Ascending aorta (tissue), 2 donors: Measurements from ENCODE around the gene NABP2. TPM values are rescaled to one million over a fixed set of nuclear protein-coding genes. Genes with fewer than 3 reads are reported as not detected.
"Not testable (repeated sequence)": the region's sequence is repeated elsewhere in the genome, so short reads cannot be mapped to it uniquely, and the experiment has no call there.

Experiments used
- DNase-seq, 2 donors: peaks; one replicate each; pipeline ENCODE4 v3.0.0-alpha.2; 2019; ENCODE audit warnings: low spot score in 2 of 2
- H3K27ac ChIP-seq, 2 donors: fragments of 200-600 bp; sonication (generic); one replicate each; pipeline ENCODE4 v1.5.1; 2016 to 2017; ENCODE audit warnings: mild to moderate bottlenecking in 1 of 2
- H3K27me3 ChIP-seq: fragments of 200-600 bp; sonication (generic); one replicate; pipeline ENCODE4 v1.5.1; 2017
- H3K36me3 ChIP-seq, 2 donors: fragments of 200-600 bp; sonication (generic); one replicate each; pipeline ENCODE4 v1.5.1; 2016
- H3K4me1 ChIP-seq, 2 donors: fragments of 200-600 bp; sonication (generic); one replicate each; pipeline ENCODE4 v1.5.1; 2016 to 2017; ENCODE audit warnings: mild to moderate bottlenecking in 1 of 2
- H3K4me3 ChIP-seq, 2 donors: fragments of 200-600 bp; sonication (generic); one replicate each; pipeline ENCODE4 v1.5.1; 2016 to 2017; ENCODE audit warnings: mild to moderate bottlenecking in 1 of 2
- H3K9me3 ChIP-seq, 2 donors: fragments of 200-600 bp; sonication (generic); one replicate each; pipeline ENCODE4 v1.5.1; 2016
- CTCF ChIP-seq, 3 experiments: fragments of 200-600 bp in 2 of 3; fragments of 450-650 bp in 1 of 3; sonication (generic) in 2 of 3; IDR thresholded peaks; one replicate each; pipeline ENCODE4 v1.5.1; 2016 to 2019; ENCODE audit warnings: antibody characterized with exemption in 3 of 3, mild to moderate bottlenecking in 1 of 3, moderate library complexity in 1 of 3
- intact Hi-C: fragments of 100-400 bp; cut with DNase I; formaldehyde crosslinking; loops from one replicate; pipeline ENCODE4 v1.15.1; 2023
- total RNA-seq: library from RNA; depleted of rRNA; stranded (reverse); fragments of >200 nt; gene quantifications from one replicate; pipeline ENCODE4 v1.1.0, GENCODE V29; 2016

NABP2 gene
- total RNA-seq, 1 donor from 2014 or later, result 2.8 TPM

DNA sequence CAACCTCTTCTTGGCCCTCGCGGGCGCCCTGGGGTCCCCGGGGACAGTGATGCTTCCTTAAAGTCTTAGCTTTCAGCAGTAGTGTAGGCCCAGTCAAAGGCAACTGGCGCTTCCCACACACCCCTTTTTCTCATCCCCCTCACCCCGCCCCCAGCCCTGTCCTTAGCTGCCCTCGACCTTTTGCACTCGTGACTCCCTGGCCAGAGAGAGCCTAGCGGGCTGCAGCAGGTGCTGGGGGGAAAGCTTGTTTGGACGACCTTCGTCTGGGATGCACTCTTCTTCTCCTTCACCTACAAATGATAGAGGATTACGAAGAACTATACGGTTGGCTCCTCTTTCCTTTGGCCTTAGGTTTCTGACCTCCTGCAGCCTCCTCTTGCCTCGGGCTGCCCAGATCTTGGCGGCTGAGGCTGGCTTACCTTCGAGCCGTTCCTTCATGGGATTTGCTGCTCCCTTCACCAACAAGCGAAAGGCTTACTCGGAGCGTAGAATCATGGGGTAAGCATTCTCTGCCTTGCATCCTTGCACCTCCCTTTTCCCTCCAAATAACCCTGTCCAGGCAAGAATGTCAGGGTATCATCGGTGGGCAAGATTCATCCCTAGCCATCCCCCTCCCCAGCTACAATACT lies 43.4 kb downstream of the NABP2 start:
- no peak for DNase-seq
- intact Hi-C loops, result loop anchor here (1.0 to 2.0 kb wide), 2 partner anchors 9 to 33 kb away; partner anchors contain the start of genes ANKRD52 and CS
- Histone ChIP-seq H3K27me3 (no peaks in the 10 kb centered on the region), H3K36me3 (peaks cover 17 to 19% of the 10 kb centered on the region in 2 donors), H3K4me3 (peak overlapping the region; percentile 69 to 73), H3K4me1 (peaks cover 0 to 12% of the 10 kb centered on the region in 2 donors), H3K9me3 (no peaks in the 10 kb centered on the region), H3K27ac (peak overlapping the region; percentile 91 to 96)
- no peak for TF ChIP-seq CTCF (IDR thresholded peaks at IDR 0.05)

DNA sequence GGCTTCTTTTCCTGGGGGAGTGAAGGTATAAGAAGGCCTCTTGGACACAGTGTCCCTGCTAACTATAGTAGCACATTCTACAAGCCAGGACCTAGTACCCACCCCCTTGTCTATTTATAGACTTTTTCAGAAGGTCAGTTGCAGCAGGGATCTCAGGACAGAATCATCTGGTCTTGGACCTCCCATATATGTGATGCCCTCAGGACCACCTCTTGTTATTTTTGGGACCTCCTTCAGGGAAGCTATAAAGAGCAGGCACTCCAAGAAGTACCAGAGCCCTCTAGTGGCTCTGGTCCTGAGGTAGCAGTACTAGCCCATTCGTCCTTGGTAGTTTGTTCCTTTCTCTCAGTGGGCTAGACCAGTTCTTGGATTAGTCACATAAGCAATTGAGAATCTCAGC lies 46.9 kb downstream of the NABP2 start:
- peaks cover 50 to 51% of the 10 kb centered on the region in 2 donors for H3K36me3 ChIP-seq
- intact Hi-C loops, result no loop called here

DNA sequence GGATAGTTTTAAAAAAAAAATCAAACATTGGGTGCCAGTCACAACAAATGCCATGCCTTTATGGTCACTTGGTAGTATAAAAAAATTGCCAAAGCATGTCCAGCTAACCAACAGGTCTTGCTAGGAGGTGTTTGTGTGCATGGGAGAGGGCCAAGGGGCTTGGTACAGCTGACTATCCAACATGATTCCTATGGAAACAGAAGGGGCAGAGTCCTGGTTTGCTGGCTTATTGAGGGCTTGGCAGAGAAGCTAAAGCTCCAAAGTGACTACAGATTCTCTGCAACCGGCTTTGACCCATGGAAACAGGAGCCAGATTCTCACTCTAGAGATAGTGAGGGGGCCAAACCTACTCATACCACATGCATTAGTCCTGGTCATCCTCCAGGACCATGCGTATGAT lies 48.3 kb downstream of the NABP2 start:
- DNase-seq, H3K27me3 ChIP-seq, H3K27ac ChIP-seq, H3K9me3 ChIP-seq, intact Hi-C loops, H3K4me1 ChIP-seq, H3K4me3 ChIP-seq: not testable (repeated sequence)
- peaks cover 62% of the 10 kb centered on the region in 2 donors for H3K36me3 ChIP-seq

More for the DNA sequence above, 46.9 kb downstream of the NABP2 start:
- Histone ChIP-seq H3K27ac (peak overlapping the region; percentile 31 to 58), H3K9me3 (no peaks in the 10 kb centered on the region), H3K27me3 (no peaks in the 10 kb centered on the region), H3K4me3 (no peak overlapping the region), H3K4me1 (peaks cover 0 to 10% of the 10 kb centered on the region in 2 donors)
- TF ChIP-seq CTCF (IDR thresholded peaks at IDR 0.05), result peak in 1 of 3 experiments; percentile 32
- DNase-seq, result no peak

DNA sequence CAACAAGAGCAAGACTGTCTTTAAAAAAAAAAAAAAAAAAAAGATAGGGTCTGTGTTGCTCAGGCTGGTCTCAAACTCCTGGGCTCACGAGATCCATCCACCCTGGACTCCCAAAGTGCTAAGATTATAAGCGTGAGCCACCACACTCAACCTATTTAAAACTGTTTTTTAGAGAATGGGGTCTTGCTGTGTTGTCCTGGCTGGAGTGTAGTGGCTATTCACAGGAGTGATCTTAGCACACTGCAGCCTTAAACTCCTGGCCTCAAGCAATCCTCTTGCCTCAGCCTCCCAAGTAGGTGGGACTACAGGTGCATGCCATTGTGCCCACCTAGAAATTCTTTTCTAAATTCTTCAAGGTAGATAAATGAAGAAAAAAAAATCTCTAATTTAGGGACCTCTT lies 50.2 kb downstream of the NABP2 start:
- intact Hi-C loops, result no loop called here
- DNase-seq, result no peak
- Histone ChIP-seq H3K4me1 (no peaks in the 10 kb centered on the region), H3K9me3 (no peaks in the 10 kb centered on the region), H3K4me3 (no peak overlapping the region), H3K27ac (no peak overlapping the region), H3K36me3 (peaks cover 80 to 81% of the 10 kb centered on the region in 2 donors), H3K27me3 (no peaks in the 10 kb centered on the region)
- no peak for TF ChIP-seq CTCF (IDR thresholded peaks at IDR 0.05)

GRCh38 chr12:56278905-56279304 lies 54.8 kb downstream of the NABP2 start:
- DNase-seq, result no peak
- intact Hi-C loops, result no loop called here
- Histone ChIP-seq H3K4me1 (no peaks in the 10 kb centered on the region), H3K27ac (no peak overlapping the region), H3K4me3 (no peak overlapping the region), H3K36me3 (peaks cover 87 to 98% of the 10 kb centered on the region in 2 donors), H3K9me3 (no peaks in the 10 kb centered on the region), H3K27me3 (no peaks in the 10 kb centered on the region)
- no peak for TF ChIP-seq CTCF (IDR thresholded peaks at IDR 0.05)

Other genes with a start within 250 kb of the NABP2 start
- 5.4 TPM for gene SUOX, start 227.1 kb upstream of the NABP2 start, total RNA-seq
- gene IKZF4, start 203.3 kb upstream of the NABP2 start, total RNA-seq, result 1.6 TPM
- gene RPS26, start 182.4 kb upstream of the NABP2 start, total RNA-seq, result 877 TPM
- 3.2 TPM for gene ERBB3, start 144.2 kb upstream of the NABP2 start, total RNA-seq
- 101 TPM for gene PA2G4, start 119.8 kb upstream of the NABP2 start, total RNA-seq
- 1,819 TPM for gene RPL41, start 107.7 kb upstream of the NABP2 start, total RNA-seq
- gene ZC3H10, start 106.1 kb upstream of the NABP2 start, total RNA-seq, result 11.1 TPM
- 119 TPM for gene ESYT1, start 96.1 kb upstream of the NABP2 start, total RNA-seq
- gene MYL6B, start 71.8 kb upstream of the NABP2 start, total RNA-seq, result 53.6 TPM
- 1,476 TPM for gene MYL6, start 66.0 kb upstream of the NABP2 start, total RNA-seq
- gene SMARCC2, start 34.9 kb upstream of the NABP2 start, total RNA-seq, result 53.9 TPM
- 50.3 TPM for gene RNF41, start 2.4 kb upstream of the NABP2 start, total RNA-seq
- gene SLC39A5, start 5.7 kb downstream of the NABP2 start, total RNA-seq, result not detected
- gene ANKRD52, start 34.0 kb downstream of the NABP2 start, total RNA-seq, result 17.5 TPM
- gene COQ10A, start 42.6 kb downstream of the NABP2 start, total RNA-seq, result 4.8 TPM
- gene CS, start 76.0 kb downstream of the NABP2 start, total RNA-seq, result 55.2 TPM
- gene CNPY2, start 91.6 kb downstream of the NABP2 start, total RNA-seq, result 34.6 TPM
- 45.3 TPM for gene PAN2, start 109.7 kb downstream of the NABP2 start, total RNA-seq
- not detected for gene IL23A, start 114.5 kb downstream of the NABP2 start, total RNA-seq
- gene STAT2, start 135.8 kb downstream of the NABP2 start, total RNA-seq, result 246 TPM
- gene APOF, start 138.5 kb downstream of the NABP2 start, total RNA-seq, result not detected
- 2.0 TPM for gene TIMELESS, start 225.1 kb downstream of the NABP2 start, total RNA-seq
- not detected for gene MIP, start 230.3 kb downstream of the NABP2 start, total RNA-seq
- 0.43 TPM for gene SPRYD4, start 244.2 kb downstream of the NABP2 start, total RNA-seq